Measurements from ENCODE around the gene WWOX.

WWOX gene

DNA sequence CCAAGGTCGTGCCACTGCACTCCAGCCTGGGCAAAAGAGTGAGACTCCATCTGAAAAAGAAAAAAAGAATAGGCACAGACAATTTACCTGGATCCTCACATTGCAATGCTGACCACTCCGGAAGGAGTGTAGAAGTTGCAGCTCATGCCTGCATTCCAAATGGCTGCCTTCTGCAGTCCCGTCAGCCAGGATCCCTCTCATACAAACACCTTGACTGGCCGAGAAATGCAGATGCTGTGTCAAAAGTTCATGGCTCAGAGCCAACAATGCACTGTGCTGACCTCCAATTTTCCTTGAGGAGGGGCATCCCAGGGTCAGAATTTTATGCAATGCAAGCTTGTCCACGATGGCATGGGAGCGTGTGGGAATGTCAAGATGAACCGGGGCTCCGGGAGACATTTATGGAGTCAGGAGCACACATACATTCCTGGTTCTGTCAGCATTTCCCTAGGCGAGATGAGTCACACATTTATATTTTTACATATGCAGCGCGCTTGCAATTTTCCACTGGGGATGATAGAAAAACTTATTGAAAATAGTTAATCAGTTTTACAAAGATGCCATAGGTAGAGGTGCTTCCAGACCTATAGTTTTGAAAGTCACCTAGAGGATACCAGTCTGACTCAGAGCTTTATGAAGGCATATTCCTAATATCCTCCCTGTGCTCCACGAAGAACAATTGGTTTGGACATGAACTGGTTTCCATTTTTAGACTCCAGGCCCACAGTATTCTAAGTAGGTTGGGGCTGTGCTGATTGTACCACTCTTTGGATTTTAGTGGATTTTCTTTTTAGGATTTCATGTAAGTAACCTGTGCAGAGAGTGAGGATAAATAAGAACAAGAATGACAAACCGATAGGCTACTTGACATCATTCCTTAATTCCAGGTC, 886.5 kb downstream of the WWOX start:
- no peak for DNase-seq

GRCh38 chr16:78987666-78988065, 888.2 kb downstream of the WWOX start:
- no peak for DNase-seq

- no peak for DNase-seq
Measured at GRCh38 chr16:78988361-78988969, 889.0 kb downstream of the WWOX start.

DNA sequence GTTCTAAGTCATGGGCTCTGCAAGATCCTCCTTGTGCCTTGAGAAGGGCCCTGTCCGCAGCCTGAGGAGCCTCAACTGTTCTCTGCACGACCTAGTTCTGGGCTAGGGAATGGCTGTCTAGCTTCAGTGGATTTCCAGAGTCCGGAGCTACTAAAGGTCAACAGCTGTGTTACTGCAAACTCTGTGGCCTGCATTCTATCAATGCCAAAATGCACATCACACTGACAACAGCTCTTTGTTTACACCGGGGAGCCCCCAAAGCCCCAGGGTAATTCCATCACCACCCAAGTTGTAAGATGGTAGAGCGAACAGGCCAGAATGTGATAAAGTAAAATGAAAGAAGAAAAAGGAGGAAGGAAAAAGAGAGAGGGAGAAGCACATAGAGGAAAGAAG, 890.9 kb downstream of the WWOX start:
- DNase-seq: no peak

DNA sequence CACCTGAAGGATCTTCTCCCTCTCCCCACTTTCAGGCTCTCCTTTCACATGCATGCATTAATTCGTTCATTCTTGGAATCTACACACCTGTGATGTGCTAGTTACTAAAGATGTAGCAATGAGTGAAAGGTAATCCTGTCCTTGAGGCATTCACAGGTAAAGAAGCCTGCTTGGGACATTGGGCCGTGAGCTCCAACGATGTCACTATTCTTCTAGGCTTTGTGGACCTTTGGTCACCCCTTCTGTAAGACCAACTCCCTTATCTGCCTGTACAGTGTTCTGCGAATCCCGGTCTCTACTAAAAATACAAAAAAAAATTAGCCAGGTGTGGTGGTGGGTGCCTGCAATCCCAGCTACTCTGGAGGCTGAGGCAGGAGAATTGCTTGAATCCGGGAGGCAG, 892.5 kb downstream of the WWOX start:
- no peak for DNase-seq

DNA sequence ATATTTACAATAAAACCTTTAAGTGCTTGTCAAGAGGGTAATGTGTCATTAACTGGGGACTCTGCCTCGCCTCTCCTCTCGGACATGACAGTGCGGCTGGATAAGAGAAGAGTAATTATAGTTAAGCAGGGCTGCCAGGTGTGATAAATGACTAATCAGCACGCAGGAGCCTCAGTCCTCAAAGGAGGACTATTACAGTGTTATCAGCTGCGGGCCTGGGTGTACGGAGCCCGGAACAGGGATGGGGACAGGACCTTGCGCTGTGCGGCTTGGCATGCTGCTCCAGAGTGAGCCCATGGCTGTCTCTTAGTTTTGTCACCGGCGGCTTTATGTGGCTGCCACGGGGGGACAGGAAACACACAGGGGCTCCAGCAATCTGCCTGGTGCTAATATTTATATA, 893.9 kb downstream of the WWOX start:
- no peak for DNase-seq

DNA sequence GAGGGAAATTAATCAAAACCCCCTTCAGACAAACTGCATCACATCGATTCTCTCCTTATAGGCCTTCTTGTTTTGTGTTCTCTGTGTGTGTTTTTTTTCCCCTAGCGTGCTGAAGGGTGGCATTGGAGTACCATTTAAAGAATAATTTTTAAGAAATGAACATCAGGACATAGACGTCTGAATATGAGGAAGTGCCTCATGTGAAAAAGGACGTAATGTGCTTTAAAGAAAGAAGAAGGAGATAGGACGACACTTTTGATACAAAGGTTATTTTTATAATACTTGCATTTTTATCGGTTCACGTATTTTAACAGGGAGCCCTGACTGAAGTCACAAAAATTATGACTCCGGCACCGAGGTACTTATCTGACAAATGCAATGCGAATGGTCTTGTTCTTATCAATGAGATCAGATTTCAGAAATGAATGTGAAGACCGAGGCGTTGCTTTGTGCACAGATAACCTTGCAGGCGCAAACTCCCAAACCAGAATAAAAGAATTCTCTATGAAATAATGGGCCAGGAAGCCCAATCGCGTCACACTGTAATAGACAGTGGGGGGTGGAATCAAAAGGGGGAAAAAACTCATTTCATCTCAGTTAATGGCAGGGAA, 894.8 kb downstream of the WWOX start:
- DNase-seq: no peak

- no peak for DNase-seq
Measured at GRCh38 chr16:78995441-78995840, 896.0 kb downstream of the WWOX start.

DNA sequence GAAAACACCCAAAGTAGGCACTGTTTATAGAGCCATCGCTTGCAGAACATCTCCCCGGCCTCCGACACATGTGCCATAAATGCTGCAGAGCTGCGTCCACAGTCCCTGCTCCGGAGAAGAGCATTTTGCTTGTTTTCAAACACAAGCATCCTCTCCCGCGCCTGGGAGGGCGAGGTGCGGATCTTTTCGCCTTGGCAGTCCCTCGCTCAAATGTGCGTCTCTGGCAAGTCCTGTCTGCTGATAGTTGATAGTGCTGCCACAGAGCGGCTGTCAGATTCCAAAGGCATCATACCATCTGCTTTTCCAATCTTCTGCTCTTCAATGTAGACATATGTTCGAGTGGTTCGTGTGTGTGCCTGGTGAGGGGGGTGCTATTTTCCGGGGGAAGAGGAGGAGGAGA, 897.3 kb downstream of the WWOX start:
- no peak for DNase-seq

DNA sequence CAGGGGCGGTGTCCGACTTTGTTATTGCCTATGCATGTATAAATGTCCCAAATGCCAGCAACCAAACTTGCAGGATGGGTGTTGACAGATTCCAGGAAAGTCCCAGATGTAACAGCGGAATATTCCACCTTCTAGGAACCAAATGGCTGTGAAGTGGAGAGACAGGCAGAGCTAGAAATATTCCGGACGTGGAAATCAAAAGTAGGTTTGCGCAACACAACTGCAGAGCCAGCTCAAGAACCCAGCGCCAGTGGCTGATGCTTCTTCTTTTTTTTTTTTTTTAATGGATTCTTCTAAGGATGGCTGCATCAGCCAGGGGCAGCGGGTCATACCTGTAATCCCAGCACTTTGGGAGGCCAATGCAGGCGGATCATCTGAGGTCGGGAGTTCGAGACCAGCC, 899.4 kb downstream of the WWOX start:
- no peak for DNase-seq

GRCh38 chr16:79001156-79001967, 901.9 kb downstream of the WWOX start:
- no peak for DNase-seq

- no peak for DNase-seq
Measured at GRCh38 chr16:79003026-79003609, 903.7 kb downstream of the WWOX start.

GRCh38 chr16:79004309-79004708, 904.9 kb downstream of the WWOX start:
- DNase-seq: no peak

GRCh38 chr16:79005096-79005495, 905.6 kb downstream of the WWOX start:
- DNase-seq: no peak

GRCh38 chr16:79006206-79006605, 906.8 kb downstream of the WWOX start:
- no peak for DNase-seq

GRCh38 chr16:79006765-79007164, 907.3 kb downstream of the WWOX start:
- no peak for DNase-seq

DNA sequence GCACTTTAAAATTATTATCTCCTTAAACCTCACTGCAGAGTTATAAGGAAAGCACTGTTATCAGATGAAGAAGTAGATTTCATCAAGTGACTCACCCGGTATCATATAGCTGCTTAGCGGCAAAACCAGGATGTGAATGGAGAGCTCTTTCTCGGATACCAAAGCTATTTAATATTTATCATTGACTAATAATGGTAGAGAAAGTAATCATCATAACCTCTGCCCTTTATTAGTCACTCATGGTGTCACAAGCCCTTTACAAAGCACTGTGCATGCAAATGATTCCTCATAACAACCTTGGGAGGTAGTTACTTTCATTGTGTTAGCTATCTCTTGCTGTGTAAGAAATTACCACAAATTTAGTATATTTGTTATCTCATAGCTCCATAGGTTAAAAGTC, 908.2 kb downstream of the WWOX start:
- DNase-seq: no peak

- DNase-seq: no peak
Measured at GRCh38 chr16:79008036-79008868, 908.8 kb downstream of the WWOX start.

GRCh38 chr16:79008869-79009179, 909.4 kb downstream of the WWOX start:
- DNase-seq: no peak

DNA sequence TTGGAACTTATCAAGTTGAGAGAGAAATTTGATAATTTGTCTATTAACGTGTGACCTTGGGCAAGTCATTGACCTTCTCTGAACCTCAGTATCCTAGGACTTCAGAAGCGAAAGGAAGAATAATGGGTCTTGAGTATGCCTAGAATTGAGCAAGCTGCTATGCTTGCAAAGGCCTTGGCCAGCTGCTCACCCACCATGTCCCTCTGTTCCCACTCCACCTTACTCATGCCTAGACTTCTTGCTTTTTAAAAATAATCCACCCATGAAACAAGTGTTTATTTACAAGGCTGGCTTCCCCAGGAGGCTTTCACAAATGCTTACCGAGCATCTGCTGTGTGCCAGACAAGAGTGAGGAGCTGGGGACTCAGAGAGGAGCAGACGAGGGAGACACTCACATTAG, 910.4 kb downstream of the WWOX start:
- DNase-seq: no peak

DNA sequence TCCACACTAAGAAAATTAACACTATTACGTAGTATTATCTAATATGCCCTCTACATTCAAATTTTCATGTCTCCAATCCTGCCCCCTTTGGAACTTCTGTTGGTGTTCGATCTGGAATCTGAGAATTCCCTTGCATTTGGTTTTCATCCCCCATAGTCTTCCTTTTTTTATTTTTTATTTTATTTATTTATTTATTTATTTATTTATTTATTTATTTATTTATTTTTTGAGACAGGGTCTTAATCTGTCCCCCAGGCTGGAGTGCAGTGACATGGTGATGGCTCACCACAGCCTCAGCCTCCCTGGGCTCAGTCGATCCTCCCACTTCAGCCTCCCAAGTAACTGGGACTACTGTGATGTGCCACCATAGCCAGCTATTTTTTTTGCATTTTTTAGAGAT, 911.8 kb downstream of the WWOX start:
- no peak for DNase-seq

Data from NK-92 treated with Interleukin-12 subunit alpha and Interleukin-12 subunit beta, amount 100 ng/mL, for 24 hours (cell line).